Measurements from ENCODE around the gene SGMS1. TPM values are rescaled to one million over a fixed set of nuclear protein-coding genes. Genes with fewer than 3 reads are reported as not detected.

Gene SGMS1
- polyA plus RNA-seq, 1 of the 3 experiments (the other 2 are of a cell fraction) = 6.3 TPM

GRCh38 chr10:50388181-50388580 is 235.6 kb downstream of the SGMS1 start:
- H3K4me3 ChIP-seq (ENCODE audit: low read depth in 2 of 2, low read length in 1 of 2) = no peak overlapping the region
- H2AFZ ChIP-seq (ENCODE audit: low read depth) = no peak overlapping the region
- CTCF ChIA-PET = no interaction called here
- TF ChIP-seq GABPA (IDR thresholded peaks at IDR 0.05; ENCODE audit: low read depth) = no peak
- no peak for TF ChIP-seq SMC3 (IDR thresholded peaks at IDR 0.05; ENCODE audit: low read depth, low read length)
- no peak for TF ChIP-seq FOXM1 (IDR thresholded peaks at IDR 0.05; ENCODE audit: low read depth)
- TF ChIP-seq, protein P1, sequence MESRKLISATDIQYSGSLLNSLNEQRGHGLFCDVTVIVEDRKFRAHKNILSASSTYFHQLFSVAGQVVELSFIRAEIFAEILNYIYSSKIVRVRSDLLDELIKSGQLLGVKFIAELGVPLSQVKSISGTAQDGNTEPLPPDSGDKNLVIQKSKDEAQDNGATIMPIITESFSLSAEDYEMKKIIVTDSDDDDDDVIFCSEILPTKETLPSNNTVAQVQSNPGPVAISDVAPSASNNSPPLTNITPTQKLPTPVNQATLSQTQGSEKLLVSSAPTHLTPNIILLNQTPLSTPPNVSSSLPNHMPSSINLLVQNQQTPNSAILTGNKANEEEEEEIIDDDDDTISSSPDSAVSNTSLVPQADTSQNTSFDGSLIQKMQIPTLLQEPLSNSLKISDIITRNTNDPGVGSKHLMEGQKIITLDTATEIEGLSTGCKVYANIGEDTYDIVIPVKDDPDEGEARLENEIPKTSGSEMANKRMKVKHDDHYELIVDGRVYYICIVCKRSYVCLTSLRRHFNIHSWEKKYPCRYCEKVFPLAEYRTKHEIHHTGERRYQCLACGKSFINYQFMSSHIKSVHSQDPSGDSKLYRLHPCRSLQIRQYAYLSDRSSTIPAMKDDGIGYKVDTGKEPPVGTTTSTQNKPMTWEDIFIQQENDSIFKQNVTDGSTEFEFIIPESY (IDR thresholded peaks at IDR 0.05; ENCODE audit: borderline replicate concordance, low read depth) = no peak
- TF ChIP-seq MEF2A (IDR thresholded peaks at IDR 0.05; ENCODE audit: borderline replicate concordance, low read depth) = no peak
- TF ChIP-seq RXRA (IDR thresholded peaks at IDR 0.05; ENCODE audit: borderline replicate concordance, low read depth) = no peak
- no peak for TF ChIP-seq TAF1 (IDR thresholded peaks at IDR 0.05; ENCODE audit: borderline replicate concordance, low read depth, low read length)
- no peak for TF ChIP-seq POLR2AphosphoS5 (IDR thresholded peaks at IDR 0.05; ENCODE audit: low read depth, low read length)
- no peak for TF ChIP-seq USF1 (IDR thresholded peaks at IDR 0.05; ENCODE audit: borderline replicate concordance, low read depth)
- no peak for TF ChIP-seq RFX5 (IDR thresholded peaks at IDR 0.05; ENCODE audit: low read length)
- no peak for TF ChIP-seq FOXJ3 (CRISPR knock-in tag; IDR thresholded peaks at IDR 0.05)
- no peak for TF ChIP-seq JUND (IDR thresholded peaks at IDR 0.05)
- no peak for TF ChIP-seq USF2 (IDR thresholded peaks at IDR 0.05; ENCODE audit: borderline replicate concordance, low read depth, low read length)
- no peak for DNase-seq
- no peaks in the 10 kb centered on the region; the same call in 1 of the 2 replicates for H4K20me1 ChIP-seq (ENCODE audit: insufficient read depth)
- WGBS (ENCODE audit: low lambda C conversion rate) = 100% methylated on average over 2 of the region's 2 CpGs
- POLR2A ChIA-PET = no interaction called here
- H3K79me2 ChIP-seq (ENCODE audit: insufficient read depth) = peaks cover 45% of the 10 kb centered on the region
- H3K9me2 ChIP-seq = no peaks in the 10 kb centered on the region
- H3K36me3 ChIP-seq (replicated peaks in 1 of 2; ENCODE audit: control insufficient read depth in 1 of 2, insufficient read depth in 2 of 2, low read length in 1 of 2) = no peaks in the 10 kb centered on the region
- no peak overlapping the region for H3K27ac ChIP-seq (ENCODE audit: low read depth in 2 of 2, low read length in 1 of 2)
- H3F3A ChIP-seq (replicated peaks; ENCODE audit: insufficient read depth) = peaks cover 5% of the 10 kb centered on the region
- H3K4me1 ChIP-seq (ENCODE audit: control insufficient read depth in 1 of 2, insufficient read depth in 2 of 2, low read depth in 1 of 2, low read length in 1 of 2) = no peaks in the 10 kb centered on the region
- no peak overlapping the region for H3K4me2 ChIP-seq
- H3K9ac ChIP-seq = no peak overlapping the region
- no peaks in the 10 kb centered on the region for H3K9me3 ChIP-seq
- no peaks in the 10 kb centered on the region for H3K27me3 ChIP-seq (ENCODE audit: insufficient read depth)

DNA sequence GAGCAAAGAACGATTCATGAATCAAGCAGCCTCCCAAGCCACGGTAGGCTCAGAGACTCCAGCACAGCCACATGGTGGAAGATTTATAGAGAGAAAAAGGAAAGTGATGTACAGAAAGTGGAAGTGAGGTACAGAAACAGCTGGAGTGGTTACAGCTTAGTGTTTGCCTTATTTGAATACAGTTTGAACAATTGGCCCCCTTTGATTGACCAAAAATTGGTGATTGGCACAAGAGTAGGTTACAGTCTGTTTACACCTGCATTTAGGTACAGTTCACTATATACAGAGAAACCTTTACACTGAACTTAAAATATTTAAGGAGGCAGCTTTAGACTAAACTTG is 236.1 kb downstream of the SGMS1 start:
- ChIA-PET CTCF (interaction anchor here (0.6 kb wide), 2 partner anchors 234 to 1245 kb away, joined by 3 read pairs; no protein-coding TSS in a partner anchor), POLR2A (no interaction called here)
- TF ChIP-seq NRF1 (IDR thresholded peaks at IDR 0.05; ENCODE audit: low read depth, low read length) = no peak
- TF ChIP-seq EZH2phosphoT487 (IDR thresholded peaks at IDR 0.05; ENCODE audit: borderline replicate concordance, low read depth) = no peak
- TF ChIP-seq ELF1 (IDR thresholded peaks at IDR 0.05) = no peak
- TF ChIP-seq EP300 (IDR thresholded peaks at IDR 0.05; ENCODE audit: borderline replicate concordance in 1 of 2, low read depth in 1 of 2, low read length in 1 of 2) = no peak
- TF ChIP-seq RCOR1 (IDR thresholded peaks at IDR 0.05; ENCODE audit: low read length) = no peak
- Histone ChIP-seq H4K20me1 (ENCODE audit: insufficient read depth) (no peaks in the 10 kb centered on the region; the same call in 1 of the 2 replicates), H3K4me1 (ENCODE audit: control insufficient read depth in 1 of 2, insufficient read depth in 2 of 2, low read depth in 1 of 2, low read length in 1 of 2) (no peaks in the 10 kb centered on the region), H3K9me3 (no peaks in the 10 kb centered on the region), H3K36me3 (replicated peaks in 1 of 2; ENCODE audit: control insufficient read depth in 1 of 2, insufficient read depth in 2 of 2, low read length in 1 of 2) (no peaks in the 10 kb centered on the region), H3F3A (replicated peaks; ENCODE audit: insufficient read depth) (peaks cover 5% of the 10 kb centered on the region), H3K27ac (ENCODE audit: low read depth in 2 of 2, low read length in 1 of 2) (no peak overlapping the region), H3K4me2 (no peak overlapping the region), H3K27me3 (ENCODE audit: insufficient read depth) (no peaks in the 10 kb centered on the region), H3K9me2 (no peaks in the 10 kb centered on the region), H3K9ac (no peak overlapping the region), H2AFZ (ENCODE audit: low read depth) (no peak overlapping the region), H3K4me3 (ENCODE audit: low read depth in 2 of 2, low read length in 1 of 2) (no peak overlapping the region), H3K79me2 (ENCODE audit: insufficient read depth) (peaks cover 41% of the 10 kb centered on the region)
- no peak for DNase-seq
- WGBS (ENCODE audit: low lambda C conversion rate) = 75% methylated on average over 2 of the region's 2 CpGs
